ELF-1 (cell line): Measurements from ENCODE around the gene CD2BP2.
"Not testable (repeated sequence)": the region's sequence is repeated elsewhere in the genome, so short reads cannot be mapped to it uniquely, and the experiment has no call there.

Source experiments
- DNase-seq: peaks from one replicate; pipeline ENCODE4 v3.0.0-alpha.2; 2016; ENCODE audit warnings: low read depth, low spot score

Gene CD2BP2

DNA sequence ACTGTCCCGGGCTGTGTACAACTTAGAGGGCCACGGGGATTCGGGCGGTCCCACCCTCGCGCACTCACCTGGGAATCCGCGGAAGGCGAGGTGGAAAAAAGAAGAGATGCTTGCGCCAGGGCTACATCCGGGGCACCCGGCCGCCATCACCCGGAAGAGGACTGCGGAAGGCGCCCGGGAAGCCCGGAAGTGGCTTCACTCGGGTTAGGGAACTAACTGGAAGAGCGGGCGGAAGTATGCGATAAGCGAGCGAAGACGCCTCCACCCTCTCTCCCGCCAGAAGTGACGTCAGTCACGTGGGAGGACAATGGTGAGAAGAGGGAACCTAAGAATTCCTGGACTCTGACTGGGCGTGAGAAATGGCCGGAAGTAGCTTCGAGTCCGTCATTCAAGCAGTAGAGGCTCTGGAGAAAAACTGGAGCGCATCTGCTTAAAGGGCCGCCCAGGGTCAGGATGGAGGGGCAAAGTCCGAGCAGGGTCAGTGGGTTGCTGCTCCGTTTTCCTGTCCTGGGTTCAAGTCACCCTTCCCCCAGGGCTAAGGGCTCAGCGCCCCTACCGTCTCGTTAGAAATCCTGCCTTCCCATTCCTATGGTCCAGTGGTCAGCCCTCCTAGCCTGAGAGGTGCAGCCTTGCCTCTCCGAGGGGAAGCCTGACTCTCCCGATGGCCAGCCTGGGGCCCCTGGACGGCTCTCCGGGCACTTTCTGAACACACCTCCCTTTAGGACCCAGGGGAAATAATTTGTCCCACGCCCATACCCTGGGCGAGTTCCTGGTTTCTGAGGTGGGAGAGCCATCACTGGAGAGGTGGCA, at the start of gene CD2BP2:
TSS of gene CD2BP2 (minus strand) at position 165 of the 810 bp plus-strand sequence. CDS start 627 bp downstream, outside the sequence.
- peak; percentile 99 for DNase-seq

DNA sequence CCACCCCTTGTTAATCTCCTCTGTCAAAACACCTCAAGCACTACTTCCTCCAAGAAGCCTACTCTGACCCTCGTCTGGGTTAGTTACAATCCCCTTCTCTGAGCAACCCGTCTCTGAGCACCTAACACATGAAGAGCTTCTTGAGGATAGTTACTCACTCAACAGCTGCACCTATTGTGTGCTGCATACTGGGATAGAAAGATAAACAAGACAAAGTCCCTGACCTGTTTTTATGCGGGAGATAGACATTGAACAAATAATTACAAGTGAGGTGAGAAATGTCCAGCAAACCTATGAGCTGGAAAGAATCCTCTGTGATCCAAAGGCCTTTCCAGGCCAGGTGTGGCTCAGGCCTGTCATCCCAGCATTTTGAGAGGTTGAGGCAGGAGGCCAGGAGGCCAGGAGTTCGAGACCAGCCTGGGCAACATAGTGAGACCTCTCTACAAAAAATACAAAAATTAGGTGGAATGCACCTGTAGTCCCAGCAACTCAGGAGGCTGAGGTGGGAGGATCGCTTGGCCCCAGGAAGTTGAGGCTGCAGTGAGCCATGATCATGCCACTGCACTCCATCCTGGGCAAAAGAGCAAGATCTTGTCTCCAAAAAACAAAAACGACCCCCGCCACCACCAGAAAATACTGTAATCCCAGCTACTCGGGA, 46.8 kb upstream of the CD2BP2 start:
- no peak for DNase-seq

DNA sequence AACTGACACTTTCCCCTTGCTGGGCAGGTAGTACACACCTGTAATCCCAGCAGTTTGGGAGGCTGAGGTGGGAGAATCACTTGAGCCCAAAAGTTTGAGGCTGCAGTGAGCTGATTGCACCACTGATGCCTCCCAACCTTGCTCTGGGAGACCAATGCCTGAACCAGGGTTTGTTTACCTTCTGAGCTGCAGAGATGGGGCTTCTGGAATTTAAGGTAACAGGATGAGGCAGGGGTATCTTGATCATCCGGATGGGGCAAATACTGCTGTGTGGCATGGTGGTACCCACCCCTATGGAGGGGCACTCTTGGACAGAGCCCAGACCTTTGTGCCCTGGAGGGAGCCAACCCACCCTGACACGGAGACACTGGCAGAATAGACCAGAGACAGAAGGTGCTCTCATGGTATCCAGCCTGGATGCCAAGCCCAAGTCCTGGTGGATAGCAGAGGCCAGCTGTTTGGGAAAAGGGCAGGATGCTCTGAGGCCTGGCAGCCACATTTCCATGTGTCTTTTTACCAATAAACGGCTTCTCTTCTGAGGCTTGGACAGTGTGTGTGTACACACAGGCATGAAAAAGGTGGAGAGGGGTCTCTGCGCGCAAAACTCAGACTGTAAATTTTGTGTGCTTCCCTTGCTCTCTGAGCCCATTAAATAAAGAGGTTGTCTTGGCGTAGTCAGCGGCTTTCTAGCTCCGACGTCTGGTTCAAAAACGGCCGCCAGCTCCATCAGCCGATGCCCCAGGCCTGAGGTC, 44.5 kb upstream of the CD2BP2 start:
- DNase-seq: no peak

DNA sequence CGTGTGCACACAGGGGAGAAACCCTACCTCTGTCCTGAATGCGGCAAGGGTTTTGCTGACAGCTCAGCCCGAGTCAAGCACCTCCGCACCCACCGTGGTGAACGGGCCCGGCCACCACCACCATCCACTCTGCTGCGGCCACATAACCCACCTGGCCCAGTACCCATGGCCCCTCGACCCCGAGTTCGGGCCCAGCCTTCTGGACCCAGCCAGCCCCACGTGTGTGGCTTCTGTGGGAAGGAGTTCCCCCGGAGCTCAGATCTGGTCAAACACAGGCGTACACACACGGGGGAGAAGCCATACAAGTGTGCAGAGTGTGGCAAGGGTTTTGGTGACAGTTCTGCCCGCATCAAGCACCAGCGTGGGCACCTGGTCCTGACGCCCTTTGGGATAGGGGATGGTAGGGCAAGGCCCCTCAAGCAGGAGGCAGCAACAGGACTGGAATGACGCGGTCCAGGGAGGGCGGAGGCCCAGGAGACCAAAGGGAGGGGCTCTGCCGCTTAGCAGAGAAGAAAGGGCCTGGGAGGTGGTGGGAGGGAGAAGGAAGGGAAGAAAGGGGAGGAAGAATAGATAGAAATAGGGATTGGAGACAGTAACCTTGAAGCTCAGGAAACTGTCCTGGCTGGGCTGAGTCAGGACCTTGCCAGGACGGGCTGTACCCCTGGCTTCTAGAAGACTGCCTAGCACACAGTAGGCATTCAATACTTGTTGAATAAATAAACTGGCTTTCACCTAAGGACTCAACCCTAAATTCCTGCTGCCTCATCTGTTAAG, 43.7 kb upstream of the CD2BP2 start:
- peak; percentile 35 for DNase-seq

DNA sequence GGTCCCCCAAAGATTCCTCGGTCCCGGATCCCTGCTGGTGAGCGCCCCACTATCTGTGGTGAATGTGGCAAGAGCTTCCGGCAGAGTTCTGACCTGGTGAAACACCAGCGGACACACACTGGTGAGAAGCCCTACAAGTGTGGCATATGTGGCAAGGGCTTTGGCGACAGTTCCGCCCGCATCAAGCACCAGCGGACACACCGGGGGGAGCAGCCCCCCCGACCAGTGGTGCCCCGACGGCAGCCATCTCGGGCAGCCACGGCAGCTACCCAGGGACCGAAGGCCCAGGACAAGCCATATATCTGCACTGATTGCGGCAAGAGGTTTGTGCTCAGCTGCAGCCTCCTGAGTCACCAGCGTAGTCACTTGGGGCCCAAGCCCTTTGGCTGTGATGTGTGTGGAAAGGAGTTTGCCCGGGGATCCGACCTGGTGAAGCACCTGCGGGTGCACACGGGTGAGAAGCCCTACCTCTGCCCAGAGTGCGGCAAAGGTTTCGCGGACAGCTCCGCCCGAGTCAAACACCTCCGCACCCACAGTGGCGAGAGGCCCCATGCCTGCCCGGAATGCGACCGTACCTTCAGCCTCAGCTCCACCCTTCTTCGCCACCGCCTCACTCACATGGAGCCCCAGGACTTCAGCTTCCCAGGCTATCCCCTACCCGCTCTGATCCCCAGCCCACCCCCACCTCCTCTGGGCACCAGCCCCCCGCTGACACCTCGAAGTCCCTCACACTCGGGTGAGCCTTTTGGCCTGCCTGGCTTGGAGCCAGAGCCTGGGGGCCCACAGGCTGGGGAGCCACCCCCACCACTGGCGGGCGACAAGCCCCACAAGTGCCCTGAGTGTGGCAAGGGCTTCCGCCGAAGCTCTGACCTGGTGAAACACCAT, 42.9 kb upstream of the CD2BP2 start:
- DNase-seq: no peak

DNA sequence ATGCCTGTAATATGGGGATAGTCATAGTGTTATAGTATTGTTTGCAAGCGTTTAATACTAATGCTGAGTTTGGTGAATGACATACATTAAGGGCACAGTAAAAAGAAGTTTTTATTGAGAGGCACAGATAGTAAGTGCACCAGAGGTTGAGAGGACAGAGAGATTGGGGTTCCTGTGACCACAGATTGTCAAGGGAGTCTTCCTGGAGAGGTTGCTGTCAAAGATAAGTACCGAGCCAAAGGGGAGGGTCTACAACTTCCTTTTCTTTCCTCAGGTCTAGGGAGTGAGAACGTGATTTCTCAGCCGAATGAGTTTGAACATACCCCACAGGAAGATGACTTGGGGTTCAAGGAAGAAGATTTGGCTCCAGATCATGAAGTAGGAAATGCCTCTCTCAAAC, 41.9 kb upstream of the CD2BP2 start:
- no peak for DNase-seq

DNA sequence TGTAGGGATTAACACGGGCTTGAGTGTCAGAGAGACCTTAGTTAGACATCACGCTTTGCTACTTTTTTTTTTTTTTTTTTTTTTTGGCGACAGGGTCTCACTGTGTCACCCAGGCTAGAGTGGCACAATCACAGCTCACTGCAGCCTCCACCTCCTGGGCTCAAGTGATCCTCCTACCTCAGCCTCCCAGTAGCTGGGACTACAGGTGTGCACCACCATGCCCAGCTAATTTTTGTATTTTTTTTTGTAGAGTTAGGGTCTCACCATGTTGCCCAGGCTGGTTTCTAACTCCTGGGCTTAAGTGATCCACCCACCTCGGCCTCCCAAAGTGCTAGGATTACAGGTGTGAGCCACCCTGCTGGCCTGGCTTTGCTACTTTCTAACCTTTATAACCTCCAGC, 41.5 kb upstream of the CD2BP2 start:
- not testable (repeated sequence) for DNase-seq

DNA sequence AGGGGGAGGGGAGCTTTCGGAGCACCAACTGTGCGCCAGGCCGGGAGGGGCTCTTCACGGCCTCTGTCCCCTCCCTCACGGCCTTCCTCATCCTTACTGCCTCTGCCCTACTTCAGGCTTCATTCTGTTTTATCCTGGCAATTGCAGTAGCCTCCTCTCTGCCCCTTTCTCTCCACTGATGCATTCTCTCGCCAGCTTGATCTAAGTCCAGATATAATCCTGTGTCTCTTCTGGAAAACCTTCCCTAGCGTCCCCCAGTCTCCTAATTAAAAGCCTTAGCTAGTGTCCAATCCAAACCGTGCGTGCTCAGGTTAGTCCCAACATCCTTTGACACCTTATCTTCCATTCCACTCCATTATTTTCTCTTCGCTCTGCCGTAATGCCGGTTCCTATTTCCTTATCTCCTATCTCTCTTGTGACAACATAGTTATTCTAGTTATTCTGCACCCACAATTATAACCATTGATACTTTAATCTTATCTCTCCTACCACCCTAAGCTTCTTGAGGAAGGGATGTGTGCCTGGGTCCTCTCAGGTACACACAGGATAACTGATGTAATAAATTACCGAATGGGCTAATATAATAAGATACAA, 41.0 kb upstream of the CD2BP2 start:
- DNase-seq: no peak

DNA sequence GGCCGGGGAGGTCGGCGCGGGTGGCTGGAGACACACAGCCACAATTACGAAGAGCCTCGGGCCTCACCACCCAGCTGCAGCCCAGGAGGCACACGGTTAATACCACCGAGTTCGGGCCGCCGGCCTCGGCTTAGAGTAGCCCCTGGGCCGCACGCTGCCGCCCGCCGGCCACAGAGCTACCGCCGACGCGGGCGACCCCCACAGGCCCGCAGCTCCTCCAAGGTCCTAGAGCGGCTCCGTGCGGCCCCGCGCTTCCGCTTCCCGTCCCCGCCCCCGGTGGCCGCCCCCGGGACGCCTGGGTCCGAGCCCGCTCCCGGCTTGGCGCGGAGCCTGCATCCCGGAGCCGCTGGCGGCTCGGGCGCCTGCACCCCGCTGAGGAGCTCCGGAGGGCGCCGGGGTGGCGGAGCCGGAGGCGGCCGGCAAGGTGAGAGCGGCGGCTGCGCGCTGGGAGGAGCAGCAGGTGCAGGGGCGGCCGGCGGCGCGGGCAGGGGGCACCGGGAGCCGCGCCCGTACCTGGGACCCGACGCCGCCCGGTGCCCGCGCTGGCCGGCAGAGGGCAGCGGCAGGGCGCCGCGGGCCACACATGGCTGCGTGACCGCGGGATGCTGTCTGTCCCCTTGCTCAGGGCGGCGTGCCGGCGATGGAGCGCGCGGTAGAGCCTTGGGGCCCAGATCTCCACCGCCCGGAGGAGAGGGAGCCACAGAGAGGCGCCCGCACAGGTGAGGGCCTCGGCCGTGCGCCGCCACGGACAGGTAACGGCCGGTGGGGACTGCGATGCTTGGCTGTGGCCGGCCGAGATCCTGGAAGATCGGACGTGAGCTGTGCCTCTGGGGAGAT, 40.3 kb upstream of the CD2BP2 start, which contains the start of gene ZNF48:
TSS of gene ZNF48 (plus strand) at position 266 of the 837 bp plus-strand sequence. CDS start at position 641, 375 bp downstream.
- DNase-seq: peak; percentile 91

DNA sequence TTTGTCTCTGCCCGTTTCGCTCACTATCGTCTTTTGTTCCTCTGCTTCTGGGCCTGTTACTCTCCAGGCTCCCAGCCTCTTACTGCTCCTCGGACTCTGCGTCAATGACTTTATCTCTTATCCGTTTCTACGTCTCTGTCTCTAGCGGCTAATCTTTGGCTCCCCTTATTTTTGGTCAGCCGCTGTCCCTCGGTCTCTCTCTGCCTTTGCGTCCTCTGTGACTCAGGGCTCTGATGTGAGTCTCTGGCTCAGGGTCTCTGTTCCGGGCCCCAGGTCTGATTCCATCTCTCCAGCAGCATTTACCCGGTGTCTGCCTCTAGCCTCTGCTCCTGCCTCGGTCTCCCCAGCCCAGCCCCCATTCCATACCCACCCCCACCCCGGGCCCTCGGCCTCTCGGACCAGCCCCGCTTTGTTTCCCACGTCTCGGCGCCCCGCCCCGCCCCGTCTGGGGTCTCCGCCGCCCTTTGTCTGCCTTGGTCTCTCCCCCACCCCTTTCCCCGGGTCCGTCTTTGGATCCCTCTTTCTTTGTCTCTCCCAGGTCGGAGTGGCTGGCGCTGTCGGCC, 39.6 kb upstream of the CD2BP2 start:
- peak; percentile 67 for DNase-seq

DNA sequence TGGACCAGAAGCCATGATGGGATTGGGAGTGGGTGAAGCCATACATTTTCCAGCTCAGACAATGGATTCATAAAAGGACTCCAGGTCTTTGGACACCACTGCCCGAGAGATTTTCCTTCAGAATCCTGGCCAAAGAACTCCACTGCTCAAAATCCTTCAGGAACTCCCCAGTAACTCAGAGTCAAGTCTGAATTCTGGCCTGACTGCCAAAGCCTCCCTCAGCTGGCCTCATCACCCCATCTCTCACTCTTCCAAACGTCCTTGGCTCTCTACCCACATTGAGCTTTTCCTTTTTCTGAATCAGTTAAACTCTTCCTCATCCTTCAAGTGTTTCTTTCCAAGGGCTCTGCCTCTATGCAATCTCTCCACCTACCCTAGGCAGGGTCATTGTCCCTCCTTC, 28.4 kb upstream of the CD2BP2 start:
- DNase-seq: no peak

DNA sequence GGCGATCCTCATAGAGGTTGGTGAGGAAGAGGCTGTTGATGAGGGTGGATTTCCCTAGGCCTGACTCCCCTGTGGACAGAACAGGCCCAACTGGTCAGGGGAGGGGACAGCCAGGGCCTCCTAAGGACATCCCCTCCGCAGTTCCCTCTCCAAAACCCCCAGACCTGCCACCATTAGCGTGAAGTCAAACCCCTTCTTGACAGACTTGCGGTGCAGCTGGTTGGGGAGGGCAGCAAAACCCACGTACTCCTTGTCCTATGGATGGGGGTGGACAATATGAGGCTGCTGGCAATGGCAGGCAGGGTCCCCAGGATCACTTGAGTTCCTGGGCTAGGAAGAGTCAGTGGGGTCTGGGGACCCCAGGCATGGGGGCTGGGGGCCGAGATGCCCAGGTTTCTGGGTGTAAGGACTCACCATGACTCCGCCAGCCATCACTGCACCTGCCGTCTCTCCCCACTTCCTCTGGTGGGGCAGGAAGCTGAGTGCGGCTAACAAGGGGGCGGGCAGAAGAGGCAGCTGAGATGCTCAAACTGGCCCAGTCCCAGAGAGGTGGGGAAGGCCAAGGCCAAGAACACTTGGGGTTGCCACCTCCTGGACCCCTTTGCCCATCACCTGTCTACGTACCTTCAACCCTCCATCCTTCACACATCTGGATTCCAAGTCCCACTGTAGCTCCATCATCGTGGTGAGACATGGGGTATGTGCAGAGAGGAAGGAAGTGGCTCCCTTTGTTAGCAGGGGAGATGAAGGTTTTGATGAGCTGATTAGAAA, 27.2 kb upstream of the CD2BP2 start, which contains the start of gene SEPTIN1:
TSS of gene SEPTIN1 (minus strand) at position 451 of the 771 bp plus-strand sequence. CDS start at position 432, 19 bp downstream.
- no peak for DNase-seq

DNA sequence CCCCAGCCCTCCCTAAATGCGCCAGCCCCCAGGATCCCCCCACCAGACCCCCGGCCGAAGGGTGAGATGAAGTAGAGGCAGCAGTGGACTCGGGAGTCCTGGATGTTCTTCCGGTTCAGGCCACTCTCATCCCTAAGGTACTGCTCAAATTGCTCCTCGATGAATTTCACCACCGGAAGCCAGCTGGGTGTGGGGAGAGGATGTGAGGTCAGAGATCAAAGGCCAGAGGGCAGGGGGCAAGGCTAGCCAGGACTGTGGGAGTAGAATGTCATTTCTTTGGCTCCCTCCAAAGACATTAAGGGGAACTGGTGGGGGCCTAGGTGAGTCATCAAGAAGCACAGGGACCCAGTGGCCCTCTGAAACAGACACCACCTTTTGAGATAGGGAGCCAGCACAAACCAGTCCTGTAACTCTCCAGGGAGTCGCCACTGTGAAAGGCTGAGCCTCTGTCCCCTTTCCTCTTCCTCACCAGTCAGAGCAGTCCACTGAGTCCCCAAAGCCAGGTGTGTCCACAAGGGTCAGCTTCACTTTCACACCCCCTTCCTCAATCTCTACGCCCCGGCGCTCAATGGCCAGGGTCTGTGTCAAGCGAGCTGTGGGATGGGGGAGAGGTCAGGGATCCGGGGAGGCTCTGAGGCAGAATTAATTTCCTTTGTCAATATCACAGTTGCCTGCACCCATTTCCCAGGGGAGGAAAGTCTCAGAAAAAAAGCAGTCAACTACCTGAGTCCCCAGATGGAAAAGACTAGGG, 26.4 kb upstream of the CD2BP2 start:
- DNase-seq: peak; percentile 63

DNA sequence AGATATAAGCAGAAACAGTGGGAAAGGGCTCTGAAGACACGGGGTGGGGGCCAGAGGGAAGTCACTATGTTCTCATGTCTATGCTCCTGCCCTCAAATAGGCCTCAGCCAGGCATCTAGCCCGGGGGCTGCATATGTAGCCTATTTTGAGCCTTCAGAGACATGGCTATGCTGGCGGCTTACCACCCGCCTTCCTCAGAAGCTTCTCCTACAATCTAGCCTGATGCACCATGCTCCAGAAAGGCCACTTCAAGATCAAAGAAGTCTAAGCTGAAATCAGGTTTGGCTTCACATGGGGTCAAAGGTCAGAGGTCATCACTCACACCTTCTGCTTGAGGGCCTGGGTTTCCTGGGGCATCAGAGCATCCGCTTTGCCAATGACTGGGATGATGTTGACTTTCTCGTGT, 25.7 kb upstream of the CD2BP2 start:
- DNase-seq: peak; percentile 65

DNA sequence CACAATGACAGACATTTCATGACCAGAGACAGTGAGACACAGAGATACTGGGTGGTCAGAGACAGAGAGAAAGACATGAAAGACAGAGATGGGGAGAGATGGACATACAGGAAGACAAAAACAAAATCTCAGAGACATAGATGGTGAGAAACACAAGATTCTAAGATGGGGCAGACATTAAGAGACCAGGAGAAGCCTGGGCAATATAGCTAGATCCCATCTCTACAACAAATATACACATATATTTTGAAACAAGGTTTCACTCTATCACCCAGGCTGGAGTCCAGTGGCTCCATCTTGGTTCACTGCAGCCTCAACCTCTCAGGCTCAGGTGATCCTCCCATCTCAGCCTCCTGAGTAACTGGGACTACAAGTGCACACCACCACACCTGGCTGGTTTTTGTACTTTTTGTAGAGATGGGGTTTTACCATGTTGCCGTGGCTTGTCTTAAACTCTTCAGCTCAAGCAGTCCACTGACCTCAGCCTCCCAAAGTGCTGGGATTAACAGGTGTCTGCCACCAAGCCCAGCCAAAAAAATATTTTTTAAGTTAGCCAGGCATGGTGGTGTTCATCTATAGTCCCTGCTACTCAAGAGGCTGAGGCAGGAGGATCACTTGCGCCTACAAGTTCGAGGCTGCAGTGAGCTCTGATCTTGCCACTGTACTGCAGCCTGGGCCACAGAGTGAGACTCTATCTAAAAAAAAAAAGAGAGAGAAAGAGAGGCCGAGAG, 25.1 kb upstream of the CD2BP2 start:
- DNase-seq: no peak

DNA sequence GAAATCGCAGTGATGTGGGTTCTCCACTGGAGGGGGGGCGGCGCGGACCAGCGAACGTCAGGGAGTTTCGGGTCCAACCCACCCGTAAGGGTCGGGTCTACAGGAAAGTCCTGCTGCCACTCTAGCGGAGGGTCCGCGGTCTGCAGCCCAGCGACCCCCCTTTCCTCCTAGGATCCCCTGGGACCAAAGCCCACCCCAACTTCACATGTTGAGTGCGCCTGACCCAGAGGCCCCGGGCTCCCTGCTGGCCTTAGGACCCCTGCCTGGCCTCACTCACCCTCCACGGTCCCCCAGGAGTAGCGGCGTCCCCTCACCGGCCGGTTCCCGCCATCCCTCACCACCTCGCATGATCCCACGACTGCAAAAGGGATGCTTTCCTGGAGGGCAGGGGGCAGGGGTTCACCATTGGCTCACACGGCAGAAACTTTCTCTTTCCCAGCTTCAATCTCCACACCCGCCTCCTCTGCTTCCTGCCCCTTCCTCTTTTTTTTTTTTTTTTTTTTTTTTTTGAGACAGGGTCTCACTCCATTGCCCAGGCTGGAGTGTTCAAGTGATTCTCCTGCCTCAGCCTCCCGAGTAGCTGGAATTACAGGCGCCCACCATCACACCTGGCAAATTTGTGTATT, 24.2 kb upstream of the CD2BP2 start:
- no peak for DNase-seq
